Measurements from ENCODE around the gene CCNG1. TPM values are rescaled to one million over a fixed set of nuclear protein-coding genes. Genes with fewer than 3 reads are reported as not detected.
"Not testable (repeated sequence)": the region's sequence is repeated elsewhere in the genome, so short reads cannot be mapped to it uniquely, and the experiment has no call there.

The CCNG1 gene
- total and polyA plus RNA-seq, 10 donors, result 71.7 to 117 (median 103) TPM

- Histone ChIP-seq H3K27me3 (replicated peaks in 1 of 7) (no peaks in the 10 kb centered on the region), H3K9me3 (no peaks in the 10 kb centered on the region), H3K4me3 (no peak overlapping the region), H3K36me3 (peaks cover 3 to 97% (median 51%) of the 10 kb centered on the region in 6 donors), H3K4me1 (no peaks in the 10 kb centered on the region), H3K27ac (no peak overlapping the region)
- DNase-seq, result no peak
- no peak for TF ChIP-seq POLR2AphosphoS5 (IDR thresholded peaks at IDR 0.05)
- no peak for TF ChIP-seq POLR2A (IDR thresholded peaks at IDR 0.05)
- no peak for TF ChIP-seq CTCF (IDR thresholded peaks at IDR 0.05 in 8 of 11, conservative IDR thresholded peaks at IDR 0.05 in 3 of 11)
- intact Hi-C loops (cut with DNase I; ENCODE audit: low total_unique reads), result no loop called here
Measured at GRCh38 chr5:163448491-163448890, 11.1 kb downstream of the CCNG1 start.

- TF ChIP-seq POLR2AphosphoS5 (IDR thresholded peaks at IDR 0.05) (no peak), CTCF (IDR thresholded peaks at IDR 0.05 in 8 of 11, conservative IDR thresholded peaks at IDR 0.05 in 3 of 11) (no peak), POLR2A (IDR thresholded peaks at IDR 0.05) (no peak)
- no peaks in the 10 kb centered on the region for H3K9me3 ChIP-seq
- no peak overlapping the region for H3K4me3 ChIP-seq
- peaks cover 3 to 96% (median 42%) of the 10 kb centered on the region in 6 donors for H3K36me3 ChIP-seq
- WGBS, 5 donors, result 91 to 99% (median 98%) methylated on average over 8 of the region's 8 CpGs
- DNase-seq, result no peak
- intact Hi-C loops (cut with DNase I; ENCODE audit: low total_unique reads), result no loop called here
- peaks cover 0 to 4% (median 0%) of the 10 kb centered on the region in 6 donors for H3K4me1 ChIP-seq
- no peak overlapping the region for H3K27ac ChIP-seq
- H3K27me3 ChIP-seq (replicated peaks in 1 of 7), result no peaks in the 10 kb centered on the region
Measured at GRCh38 chr5:163451489-163451888, 14.1 kb downstream of the CCNG1 start.

GRCh38 chr5:163453705-163454104 is 16.3 kb downstream of the CCNG1 start:
- TF ChIP-seq CTCF (IDR thresholded peaks at IDR 0.05 in 8 of 11, conservative IDR thresholded peaks at IDR 0.05 in 3 of 11) (no peak), POLR2AphosphoS5 (IDR thresholded peaks at IDR 0.05) (no peak), POLR2A (IDR thresholded peaks at IDR 0.05) (no peak)
- Histone ChIP-seq H3K27ac (no peak overlapping the region), H3K4me3 (no peak overlapping the region), H3K36me3 (peaks cover 0 to 79% (median 31%) of the 10 kb centered on the region in 6 donors), H3K9me3 (no peaks in the 10 kb centered on the region), H3K4me1 (peaks cover 12 to 25% (median 14%) of the 10 kb centered on the region in 6 donors), H3K27me3 (replicated peaks in 1 of 7) (no peaks in the 10 kb centered on the region)
- 53 to 88% (median 67%) methylated on average over 1 of the region's 1 CpG for WGBS, 5 donors
- no peak for DNase-seq
- intact Hi-C loops (cut with DNase I; ENCODE audit: low total_unique reads), result no loop called here

- H3K27me3 ChIP-seq (replicated peaks in 1 of 7), result not testable (repeated sequence)
Measured at GRCh38 chr5:163455406-163455805, 18.0 kb downstream of the CCNG1 start.

More at GRCh38 chr5:163455406-163455805, 18.0 kb downstream of the CCNG1 start:
- H3K27ac ChIP-seq; H3K4me3 ChIP-seq; H3K9me3 ChIP-seq; intact Hi-C loops (cut with DNase I; ENCODE audit: low total_unique reads); DNase-seq: not testable (repeated sequence)
- peaks cover 19 to 35% (median 21%) of the 10 kb centered on the region in 6 donors for H3K4me1 ChIP-seq
- H3K36me3 ChIP-seq, result peaks cover 0 to 65% (median 31%) of the 10 kb centered on the region in 6 donors
- WGBS, 5 donors, result 94 to 99% (median 97%) methylated on average over 17 of the region's 17 CpGs

Measured in spleen (tissue), 11 donors.